Activated CD8-positive, alpha-beta memory T cell treated with anti-CD3 and anti-CD28 coated beads for 1 hour (primary cell): Measurements from ENCODE around the gene HDAC7.
"Not testable (repeated sequence)": the region's sequence is repeated elsewhere in the genome, so short reads cannot be mapped to it uniquely, and the experiment has no call there.

ENCODE experiments used
- DNase-seq, 2 donors: peaks; one replicate each; pipeline ENCODE4 v3.0.0-alpha.2; 2020; ENCODE audit warnings: low read depth in 1 of 2; ENCODE audit errors: extremely low read depth in 1 of 2

The HDAC7 gene

GRCh38 chr12:47850153-47851084 lies 30.7 kb upstream of the HDAC7 start:
- DNase-seq: no peak

GRCh38 chr12:47849261-47849660 lies 29.6 kb upstream of the HDAC7 start:
- DNase-seq: no peak

GRCh38 chr12:47848853-47849252 lies 29.1 kb upstream of the HDAC7 start:
- DNase-seq: no peak

GRCh38 chr12:47846294-47846996 lies 26.7 kb upstream of the HDAC7 start:
- DNase-seq: no peak

GRCh38 chr12:47845081-47845480 lies 25.4 kb upstream of the HDAC7 start:
- no peak for DNase-seq

GRCh38 chr12:47844264-47845019 lies 24.7 kb upstream of the HDAC7 start:
- no peak for DNase-seq

GRCh38 chr12:47843226-47843980 lies 23.7 kb upstream of the HDAC7 start:
- no peak for DNase-seq

GRCh38 chr12:47842543-47842942 lies 22.8 kb upstream of the HDAC7 start:
- not testable (repeated sequence) for DNase-seq

GRCh38 chr12:47841910-47842309 lies 22.2 kb upstream of the HDAC7 start:
- DNase-seq: no peak

GRCh38 chr12:47841501-47841900 lies 21.8 kb upstream of the HDAC7 start:
- no peak for DNase-seq

GRCh38 chr12:47840571-47840970 lies 20.9 kb upstream of the HDAC7 start:
- no peak for DNase-seq

- DNase-seq: no peak
Measured at GRCh38 chr12:47839214-47839876, 19.6 kb upstream of the HDAC7 start.

GRCh38 chr12:47838286-47838931 lies 18.7 kb upstream of the HDAC7 start:
- no peak for DNase-seq

GRCh38 chr12:47837190-47838171 lies 17.8 kb upstream of the HDAC7 start:
- DNase-seq: peak; percentile 40 to 58

- no peak for DNase-seq
Measured at GRCh38 chr12:47835831-47836155, 16.1 kb upstream of the HDAC7 start.

GRCh38 chr12:47835006-47835830 lies 15.5 kb upstream of the HDAC7 start:
- DNase-seq: no peak

GRCh38 chr12:47834199-47834903 lies 14.6 kb upstream of the HDAC7 start:
- no peak for DNase-seq
